GM12878 (cell line): ENCODE results near the gene SDCCAG8.

Experiments used
- BRCA1 ChIP-seq: IDR thresholded peaks from 2 replicates; pipeline ENCODE4 v1.6.1; 2011; ENCODE audit warnings: low read depth, low read length, improper control_type of control experiment
- CREB1 ChIP-seq: IDR thresholded peaks from 2 replicates; pipeline ENCODE4 v1.6.1; 2012; ENCODE audit warnings: low read depth, mild to moderate bottlenecking, inconsistent platforms
- CTCF ChIP-seq, 3 experiments: IDR thresholded peaks in 2 of 3; conservative IDR thresholded peaks in 1 of 3; 2 replicates each; pipeline ENCODE4 v1.5.1; 2011; ENCODE audit warnings: low read depth in 3 of 3, low read length in 3 of 3, mild to moderate bottlenecking in 3 of 3, control low read depth in 2 of 3, moderate library complexity in 2 of 3, inconsistent platforms in 1 of 3, mixed read lengths in 1 of 3; ENCODE audit not compliant: control insufficient read depth in 2 of 3, insufficient read depth in 1 of 3; ENCODE audit errors: extremely low read depth in 1 of 3
- EZH2 ChIP-seq: IDR thresholded peaks from 2 replicates; pipeline ENCODE4 v1.6.1; 2012; ENCODE audit warnings: low read depth, mild to moderate bottlenecking, control low read depth, inconsistent platforms, low read length, borderline replicate concordance; ENCODE audit not compliant: control insufficient read depth
- POLR2A ChIP-seq: IDR thresholded peaks from 2 replicates; pipeline ENCODE4 v1.6.1; 2011; ENCODE audit warnings: low read depth, mild to moderate bottlenecking, low read length
- POLR2AphosphoS5 ChIP-seq: IDR thresholded peaks from 2 replicates; pipeline ENCODE4 v1.6.1; 2011; ENCODE audit warnings: mild to moderate bottlenecking, low read length, inconsistent platforms
- TARDBP ChIP-seq: IDR thresholded peaks from 2 replicates; pipeline ENCODE4 v1.6.1; 2016; ENCODE audit warnings: borderline replicate concordance
- USF2 ChIP-seq: IDR thresholded peaks from 2 replicates; pipeline ENCODE4 v1.6.1; 2011; ENCODE audit warnings: low read depth, low read length, improper control_type of control experiment, borderline replicate concordance
- YY1 ChIP-seq: IDR thresholded peaks from 2 replicates; pipeline ENCODE4 v1.6.1; 2011; ENCODE audit warnings: low read depth, mild to moderate bottlenecking, low read length
- ZSCAN29 ChIP-seq: fragments of 450-650 bp; IDR thresholded peaks from 2 replicates; pipeline ENCODE4 v1.6.1; 2017; ENCODE audit warnings: mild to moderate bottlenecking, moderate library complexity
- TF ChIP-seq, protein P1 (sequence below): fragments of 450-650 bp; IDR thresholded peaks from 2 replicates; pipeline ENCODE4 v1.6.1; 2017; ENCODE audit warnings: borderline replicate concordance
- TF ChIP-seq, protein P2 (sequence below): IDR thresholded peaks from 2 replicates; pipeline ENCODE4 v1.6.1; 2012; ENCODE audit warnings: mild to moderate bottlenecking, low read depth, low read length

DNA sequence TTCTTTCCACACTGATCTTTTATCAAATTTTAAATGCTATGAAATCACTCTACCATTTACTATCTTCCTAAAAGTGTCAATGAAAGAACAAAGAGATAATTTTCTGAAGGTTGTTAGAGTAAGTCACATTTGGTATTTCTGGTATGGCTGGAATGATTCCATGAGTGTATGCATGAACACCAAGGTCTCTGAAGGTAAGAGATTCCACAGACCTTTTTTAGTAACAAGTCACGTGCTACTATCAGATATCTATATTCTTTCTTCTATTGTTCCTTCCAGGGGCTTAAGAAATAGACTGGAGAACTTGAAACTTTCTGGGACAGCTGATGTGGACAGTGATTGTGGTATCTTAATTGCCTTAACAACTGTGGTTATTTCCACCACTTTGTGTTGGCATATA, 265.0 kb downstream of the SDCCAG8 start:
- TF ChIP-seq CTCF (IDR thresholded peaks at IDR 0.05 in 2 of 3, conservative IDR thresholded peaks at IDR 0.05 in 1 of 3; ENCODE audit: control insufficient read depth in 2 of 3, extremely low read depth in 1 of 3, insufficient read depth in 1 of 3, low read depth in 3 of 3, low read length in 3 of 3) (no peak), POLR2AphosphoS5 (no peak), CREB1 (no peak), BRCA1 (no peak), EZH2 (no peak), POLR2A (no peak), ZSCAN29 (no peak), USF2 (no peak), YY1 (no peak), TARDBP (no peak)
- TF ChIP-seq, protein P1, sequence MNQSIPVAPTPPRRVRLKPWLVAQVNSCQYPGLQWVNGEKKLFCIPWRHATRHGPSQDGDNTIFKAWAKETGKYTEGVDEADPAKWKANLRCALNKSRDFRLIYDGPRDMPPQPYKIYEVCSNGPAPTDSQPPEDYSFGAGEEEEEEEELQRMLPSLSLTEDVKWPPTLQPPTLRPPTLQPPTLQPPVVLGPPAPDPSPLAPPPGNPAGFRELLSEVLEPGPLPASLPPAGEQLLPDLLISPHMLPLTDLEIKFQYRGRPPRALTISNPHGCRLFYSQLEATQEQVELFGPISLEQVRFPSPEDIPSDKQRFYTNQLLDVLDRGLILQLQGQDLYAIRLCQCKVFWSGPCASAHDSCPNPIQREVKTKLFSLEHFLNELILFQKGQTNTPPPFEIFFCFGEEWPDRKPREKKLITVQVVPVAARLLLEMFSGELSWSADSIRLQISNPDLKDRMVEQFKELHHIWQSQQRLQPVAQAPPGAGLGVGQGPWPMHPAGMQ, result no peak
- TF ChIP-seq, protein P2, sequence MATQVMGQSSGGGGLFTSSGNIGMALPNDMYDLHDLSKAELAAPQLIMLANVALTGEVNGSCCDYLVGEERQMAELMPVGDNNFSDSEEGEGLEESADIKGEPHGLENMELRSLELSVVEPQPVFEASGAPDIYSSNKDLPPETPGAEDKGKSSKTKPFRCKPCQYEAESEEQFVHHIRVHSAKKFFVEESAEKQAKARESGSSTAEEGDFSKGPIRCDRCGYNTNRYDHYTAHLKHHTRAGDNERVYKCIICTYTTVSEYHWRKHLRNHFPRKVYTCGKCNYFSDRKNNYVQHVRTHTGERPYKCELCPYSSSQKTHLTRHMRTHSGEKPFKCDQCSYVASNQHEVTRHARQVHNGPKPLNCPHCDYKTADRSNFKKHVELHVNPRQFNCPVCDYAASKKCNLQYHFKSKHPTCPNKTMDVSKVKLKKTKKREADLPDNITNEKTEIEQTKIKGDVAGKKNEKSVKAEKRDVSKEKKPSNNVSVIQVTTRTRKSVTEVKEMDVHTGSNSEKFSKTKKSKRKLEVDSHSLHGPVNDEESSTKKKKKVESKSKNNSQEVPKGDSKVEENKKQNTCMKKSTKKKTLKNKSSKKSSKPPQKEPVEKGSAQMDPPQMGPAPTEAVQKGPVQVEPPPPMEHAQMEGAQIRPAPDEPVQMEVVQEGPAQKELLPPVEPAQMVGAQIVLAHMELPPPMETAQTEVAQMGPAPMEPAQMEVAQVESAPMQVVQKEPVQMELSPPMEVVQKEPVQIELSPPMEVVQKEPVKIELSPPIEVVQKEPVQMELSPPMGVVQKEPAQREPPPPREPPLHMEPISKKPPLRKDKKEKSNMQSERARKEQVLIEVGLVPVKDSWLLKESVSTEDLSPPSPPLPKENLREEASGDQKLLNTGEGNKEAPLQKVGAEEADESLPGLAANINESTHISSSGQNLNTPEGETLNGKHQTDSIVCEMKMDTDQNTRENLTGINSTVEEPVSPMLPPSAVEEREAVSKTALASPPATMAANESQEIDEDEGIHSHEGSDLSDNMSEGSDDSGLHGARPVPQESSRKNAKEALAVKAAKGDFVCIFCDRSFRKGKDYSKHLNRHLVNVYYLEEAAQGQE, result no peak
